Kidney (tissue), 14 donors: ENCODE data around the gene FBXL2. TPM values are rescaled to one million over a fixed set of nuclear protein-coding genes. Genes with fewer than 3 reads are reported as not detected.

Experiments
- DNase-seq, 5 donors: peaks; one replicate each; pipeline ENCODE4 v3.0.0-alpha.2; 2013 to 2020
- FAIRE-seq: peaks from 2 replicates; lab custom pipeline; 2012; peaks lifted over from hg19 to GRCh38; lab: Jason Lieb, UNC
- H3K27ac ChIP-seq, 2 donors: one replicate each; pipeline ENCODE4 v1.7.0; 2013; ENCODE audit warnings: low read depth in 2 of 2, low read length in 2 of 2, inconsistent platforms in 1 of 2
- H3K27me3 ChIP-seq: one replicate; pipeline ENCODE4 v1.7.1; 2013; ENCODE audit warnings: low read length, inconsistent platforms; ENCODE audit not compliant: control insufficient read depth, insufficient read depth
- H3K36me3 ChIP-seq, 3 donors: one replicate each; pipeline versions ENCODE4 v1.7.0 to v1.7.1; 2013; ENCODE audit warnings: low read length in 3 of 3, control low read depth in 1 of 3, inconsistent platforms in 1 of 3; ENCODE audit not compliant: insufficient read depth in 3 of 3, control insufficient read depth in 2 of 3
- H3K4me1 ChIP-seq, 3 donors: one replicate each; pipeline versions ENCODE4 v1.7.0 to v1.7.1; 2013; ENCODE audit warnings: low read length in 3 of 3, inconsistent platforms in 1 of 3, low read depth in 1 of 3; ENCODE audit not compliant: control insufficient read depth in 2 of 3, insufficient read depth in 2 of 3
- H3K4me3 ChIP-seq, 3 donors: one replicate each; pipeline versions ENCODE4 v1.7.0 to v1.8.1; 2013; ENCODE audit warnings: low read length in 3 of 3, control low read depth in 1 of 3, inconsistent platforms in 1 of 3
- H3K9ac ChIP-seq, 3 donors: one replicate each; pipeline versions ENCODE4 v1.7.0 to v1.7.1; 2013; ENCODE audit warnings: low read length in 3 of 3, control low read depth in 1 of 3, inconsistent platforms in 1 of 3
- H3K9me3 ChIP-seq, 3 donors: one replicate each; pipeline versions ENCODE4 v1.7.0 to v1.7.1; 2013; ENCODE audit warnings: low read length in 3 of 3, control low read depth in 1 of 3, inconsistent platforms in 1 of 3; ENCODE audit not compliant: control insufficient read depth in 2 of 3, insufficient read depth in 1 of 3
- intact Hi-C: fragments of 100-400 bp; cut with DNase I; formaldehyde crosslinking; loops from one replicate; pipeline ENCODE4 v1.11.1; 2022
- polyA plus RNA-seq: library from polyadenylated mRNA; stranded (reverse); fragments of 350-450 nt; fragmentation: Illumina TruSeq; extraction: RNeasy Lipid Tissue Mini Kit (QIAGEN cat#74804); gene quantifications from one replicate; pipeline ENCODE4 v1.2.3, GENCODE V29; 2014; ENCODE audit warnings: low read depth, low replicate concordance; ENCODE audit not compliant: insufficient read depth
- total RNA-seq: library from RNA; stranded (reverse); fragmentation: NEBNext Ultra II Directional; extraction: Animal tissue kit (Norgen Biotek cat#: 25700); gene quantifications from one replicate; pipeline ENCODE4 v1.2.1, GENCODE V29; 2021
- TF ChIP-seq, protein P1 (sequence below): IDR thresholded peaks from 3 replicates; pipeline ENCODE4 v1.5.1; 2012; ENCODE audit warnings: mild to moderate bottlenecking, moderate library complexity, borderline replicate concordance; ENCODE audit not compliant: insufficient read depth; ENCODE audit errors: extremely low read depth
- donor health status: control.
- donor health status: control.
- donor health status: control.
- donor health status: control.
- donor health status: control.
- donor health status: DM: yes; HTN: yes; CAD: no.
- donor health status: Normal renal cell carcinoma (clear cell type).

Gene FBXL2
- total and polyA plus RNA-seq, 2 donors from 2014 or later, result 10.8 to 18.3 TPM

DNA sequence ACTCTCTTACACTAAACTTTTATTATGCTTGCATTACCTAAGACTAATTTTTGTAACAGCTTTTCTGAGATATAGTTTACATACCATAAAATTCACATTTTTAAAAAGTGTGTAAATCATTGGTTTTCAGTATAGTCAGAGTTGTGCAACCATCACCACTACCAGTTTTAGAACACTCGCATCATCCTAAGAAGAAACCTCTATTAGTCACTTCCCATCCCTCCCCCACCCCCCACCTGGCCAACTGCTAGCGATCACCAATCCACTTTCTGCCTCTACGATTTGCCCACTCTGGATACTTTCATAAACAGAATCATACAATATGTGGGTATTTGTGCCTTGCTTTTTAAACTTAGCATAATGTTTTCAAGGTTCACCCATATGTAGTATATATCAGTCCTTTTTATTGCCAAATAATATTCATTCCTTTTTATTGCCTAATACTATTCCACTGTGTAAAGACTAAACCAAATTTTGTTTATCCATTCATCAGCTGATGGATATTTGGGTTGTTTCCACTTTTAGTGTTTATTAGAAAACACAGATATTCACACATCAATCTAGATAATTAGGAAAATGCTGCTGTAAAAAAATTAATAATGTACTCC lies 139.9 kb downstream of the FBXL2 start:
- FAIRE-seq, result no peak
- Histone ChIP-seq H3K9me3 (no peaks in the 10 kb centered on the region), H3K27ac (no peak overlapping the region), H3K36me3 (peaks cover 3 to 13% (median 3%) of the 10 kb centered on the region in 3 donors), H3K27me3 (no peaks in the 10 kb centered on the region), H3K9ac (no peak overlapping the region), H3K4me1 (no peaks in the 10 kb centered on the region), H3K4me3 (no peak overlapping the region)
- no peak for DNase-seq
- intact Hi-C loops, result no loop called here
- TF ChIP-seq, protein P1, sequence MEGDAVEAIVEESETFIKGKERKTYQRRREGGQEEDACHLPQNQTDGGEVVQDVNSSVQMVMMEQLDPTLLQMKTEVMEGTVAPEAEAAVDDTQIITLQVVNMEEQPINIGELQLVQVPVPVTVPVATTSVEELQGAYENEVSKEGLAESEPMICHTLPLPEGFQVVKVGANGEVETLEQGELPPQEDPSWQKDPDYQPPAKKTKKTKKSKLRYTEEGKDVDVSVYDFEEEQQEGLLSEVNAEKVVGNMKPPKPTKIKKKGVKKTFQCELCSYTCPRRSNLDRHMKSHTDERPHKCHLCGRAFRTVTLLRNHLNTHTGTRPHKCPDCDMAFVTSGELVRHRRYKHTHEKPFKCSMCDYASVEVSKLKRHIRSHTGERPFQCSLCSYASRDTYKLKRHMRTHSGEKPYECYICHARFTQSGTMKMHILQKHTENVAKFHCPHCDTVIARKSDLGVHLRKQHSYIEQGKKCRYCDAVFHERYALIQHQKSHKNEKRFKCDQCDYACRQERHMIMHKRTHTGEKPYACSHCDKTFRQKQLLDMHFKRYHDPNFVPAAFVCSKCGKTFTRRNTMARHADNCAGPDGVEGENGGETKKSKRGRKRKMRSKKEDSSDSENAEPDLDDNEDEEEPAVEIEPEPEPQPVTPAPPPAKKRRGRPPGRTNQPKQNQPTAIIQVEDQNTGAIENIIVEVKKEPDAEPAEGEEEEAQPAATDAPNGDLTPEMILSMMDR, result no peak

DNA sequence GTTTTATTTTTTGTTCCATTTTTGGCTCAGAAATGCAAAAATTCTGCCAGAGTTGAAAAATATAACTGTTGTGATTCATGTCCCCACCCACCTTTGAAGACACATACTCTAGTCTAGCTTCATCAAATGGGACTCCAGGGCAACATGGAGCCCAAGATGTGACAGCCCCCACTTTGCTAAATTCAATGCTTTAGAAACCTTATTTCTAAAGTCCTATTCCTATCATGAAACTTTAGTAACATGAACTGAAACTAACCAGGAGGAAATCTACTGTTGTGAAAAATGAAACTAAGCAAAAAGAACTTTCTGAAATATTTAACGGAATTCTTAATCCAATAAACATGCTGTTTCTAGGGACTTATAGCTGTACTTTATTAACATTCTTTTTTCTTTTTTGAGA lies 142.7 kb downstream of the FBXL2 start:
- no peak overlapping the region for H3K27ac ChIP-seq
- no peak overlapping the region for H3K9ac ChIP-seq
- FAIRE-seq (no peak), DNase-seq (no peak)
- no peaks in the 10 kb centered on the region for H3K27me3 ChIP-seq
- H3K4me1 ChIP-seq, result no peaks in the 10 kb centered on the region
- no peaks in the 10 kb centered on the region for H3K9me3 ChIP-seq
- H3K36me3 ChIP-seq, result peaks cover 2 to 11% (median 3%) of the 10 kb centered on the region in 3 donors
- TF ChIP-seq, protein P1, result no peak
- H3K4me3 ChIP-seq, result no peak overlapping the region
- intact Hi-C loops, result no loop called here

DNA sequence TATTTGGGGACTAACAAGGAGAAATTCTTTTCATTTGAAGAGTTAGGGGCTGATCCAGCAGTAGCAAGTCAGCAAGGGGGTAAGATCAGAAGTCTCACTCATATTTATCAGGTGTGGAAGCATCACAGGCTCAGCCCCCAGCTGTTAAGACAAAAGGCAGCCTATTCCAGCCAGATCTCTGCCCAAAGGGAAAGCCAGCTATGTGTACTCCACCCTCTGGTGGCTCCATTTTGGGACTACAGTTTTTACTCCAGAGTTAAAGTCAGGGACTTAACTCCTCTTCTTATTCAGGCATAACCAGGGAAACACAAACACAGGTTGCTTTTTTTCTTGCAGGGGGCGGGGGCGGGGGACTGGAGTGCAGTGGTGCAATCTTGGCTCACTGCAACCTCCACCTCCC lies 143.7 kb downstream of the FBXL2 start:
- H3K4me1 ChIP-seq, result no peaks in the 10 kb centered on the region
- TF ChIP-seq, protein P1, result no peak
- H3K9me3 ChIP-seq, result no peaks in the 10 kb centered on the region
- no peak overlapping the region for H3K9ac ChIP-seq
- DNase-seq (no peak), FAIRE-seq (no peak)
- intact Hi-C loops, result no loop called here
- H3K36me3 ChIP-seq, result peaks cover 2 to 14% (median 5%) of the 10 kb centered on the region in 3 donors
- no peak overlapping the region for H3K4me3 ChIP-seq
- no peaks in the 10 kb centered on the region for H3K27me3 ChIP-seq
- no peak overlapping the region for H3K27ac ChIP-seq
